Measurements from ENCODE around the gene BAG5.
"Not testable (repeated sequence)": the region's sequence is repeated elsewhere in the genome, so short reads cannot be mapped to it uniquely, and the experiment has no call there.

BAG5 gene

GRCh38 chr14:103562429-103563225 is at the start of gene BAG5, which contains the start of gene COA8:
Gene BAG5 (minus strand): TSS chr14:103562657. CDS start chr14:103561164, 1,493 bp downstream.
Gene COA8 (plus strand): TSS chr14:103562960. CDS start chr14:103563002, 42 bp downstream.
- Histone ChIP-seq H3K4me3 (ENCODE audit: low read depth, low read length) (peak within 1 kb of the TSS; percentile 90), H3K9me3 (ENCODE audit: control insufficient read depth, insufficient read depth, low read length) (no peaks in the 10 kb centered on the region), H3K27me3 (ENCODE audit: control insufficient read depth, insufficient read depth, low read length) (no peaks in the 10 kb centered on the region), H3K4me1 (ENCODE audit: control insufficient read depth, insufficient read depth, low read length) (peaks cover 2% of the 10 kb centered on the region), H3K36me3 (ENCODE audit: control insufficient read depth, insufficient read depth, low read length) (peaks cover 6% of the 10 kb centered on the region), H3K9ac (ENCODE audit: low read depth, low read length) (peak within 1 kb of the TSS; percentile 83)

GRCh38 chr14:103611215-103611614 is 48.8 kb upstream of the BAG5 start:
- peaks cover 5% of the 10 kb centered on the region for H3K27me3 ChIP-seq (ENCODE audit: control insufficient read depth, insufficient read depth, low read length)
- H3K4me1 ChIP-seq (ENCODE audit: control insufficient read depth, insufficient read depth, low read length), result peaks cover 9% of the 10 kb centered on the region
- no peak overlapping the region for H3K9ac ChIP-seq (ENCODE audit: low read depth, low read length)
- no peaks in the 10 kb centered on the region for H3K36me3 ChIP-seq (ENCODE audit: control insufficient read depth, insufficient read depth, low read length)
- H3K4me3 ChIP-seq (ENCODE audit: low read depth, low read length), result no peak overlapping the region
- peaks cover 6% of the 10 kb centered on the region for H3K9me3 ChIP-seq (ENCODE audit: control insufficient read depth, insufficient read depth, low read length)

- H3K27me3 ChIP-seq (ENCODE audit: control insufficient read depth, insufficient read depth, low read length); H3K4me1 ChIP-seq (ENCODE audit: control insufficient read depth, insufficient read depth, low read length); H3K36me3 ChIP-seq (ENCODE audit: control insufficient read depth, insufficient read depth, low read length); H3K4me3 ChIP-seq (ENCODE audit: low read depth, low read length); H3K9ac ChIP-seq (ENCODE audit: low read depth, low read length); H3K9me3 ChIP-seq (ENCODE audit: control insufficient read depth, insufficient read depth, low read length): not testable (repeated sequence)
Observed at GRCh38 chr14:103609081-103609480, 46.6 kb upstream of the BAG5 start.

- H3K36me3 ChIP-seq (ENCODE audit: control insufficient read depth, insufficient read depth, low read length), result no peaks in the 10 kb centered on the region
- peaks cover 9% of the 10 kb centered on the region for H3K4me1 ChIP-seq (ENCODE audit: control insufficient read depth, insufficient read depth, low read length)
- H3K27me3 ChIP-seq (ENCODE audit: control insufficient read depth, insufficient read depth, low read length), result peaks cover 5% of the 10 kb centered on the region
- peaks cover 6% of the 10 kb centered on the region for H3K9me3 ChIP-seq (ENCODE audit: control insufficient read depth, insufficient read depth, low read length)
- H3K4me3 ChIP-seq (ENCODE audit: low read depth, low read length), result no peak overlapping the region
- H3K9ac ChIP-seq (ENCODE audit: low read depth, low read length), result no peak overlapping the region
Observed at GRCh38 chr14:103607822-103608221, 45.4 kb upstream of the BAG5 start.

- H3K36me3 ChIP-seq (ENCODE audit: control insufficient read depth, insufficient read depth, low read length), result no peaks in the 10 kb centered on the region
- no peak overlapping the region for H3K9ac ChIP-seq (ENCODE audit: low read depth, low read length)
- H3K27me3 ChIP-seq (ENCODE audit: control insufficient read depth, insufficient read depth, low read length), result peaks cover 5% of the 10 kb centered on the region
- peaks cover 9% of the 10 kb centered on the region for H3K4me1 ChIP-seq (ENCODE audit: control insufficient read depth, insufficient read depth, low read length)
- peak overlapping the region; percentile 11 for H3K4me3 ChIP-seq (ENCODE audit: low read depth, low read length)
- peaks cover 6% of the 10 kb centered on the region for H3K9me3 ChIP-seq (ENCODE audit: control insufficient read depth, insufficient read depth, low read length)
Observed at GRCh38 chr14:103606963-103607668, 44.7 kb upstream of the BAG5 start.

- no peak overlapping the region for H3K4me3 ChIP-seq (ENCODE audit: low read depth, low read length)
- H3K9ac ChIP-seq (ENCODE audit: low read depth, low read length), result no peak overlapping the region
- no peaks in the 10 kb centered on the region for H3K9me3 ChIP-seq (ENCODE audit: control insufficient read depth, insufficient read depth, low read length)
- H3K4me1 ChIP-seq (ENCODE audit: control insufficient read depth, insufficient read depth, low read length), result peaks cover 9% of the 10 kb centered on the region
- H3K27me3 ChIP-seq (ENCODE audit: control insufficient read depth, insufficient read depth, low read length), result peaks cover 5% of the 10 kb centered on the region
- H3K36me3 ChIP-seq (ENCODE audit: control insufficient read depth, insufficient read depth, low read length), result no peaks in the 10 kb centered on the region
Observed at GRCh38 chr14:103604620-103605019, 42.2 kb upstream of the BAG5 start.

- H3K27me3 ChIP-seq (ENCODE audit: control insufficient read depth, insufficient read depth, low read length), result no peaks in the 10 kb centered on the region
- no peaks in the 10 kb centered on the region for H3K4me1 ChIP-seq (ENCODE audit: control insufficient read depth, insufficient read depth, low read length)
- H3K9ac ChIP-seq (ENCODE audit: low read depth, low read length), result no peak overlapping the region
- no peak overlapping the region for H3K4me3 ChIP-seq (ENCODE audit: low read depth, low read length)
- no peaks in the 10 kb centered on the region for H3K9me3 ChIP-seq (ENCODE audit: control insufficient read depth, insufficient read depth, low read length)
- H3K36me3 ChIP-seq (ENCODE audit: control insufficient read depth, insufficient read depth, low read length), result no peaks in the 10 kb centered on the region
Observed at GRCh38 chr14:103600503-103600902, 38.0 kb upstream of the BAG5 start.

- H3K4me3 ChIP-seq (ENCODE audit: low read depth, low read length), result no peak overlapping the region
- H3K9me3 ChIP-seq (ENCODE audit: control insufficient read depth, insufficient read depth, low read length), result no peaks in the 10 kb centered on the region
- no peaks in the 10 kb centered on the region for H3K36me3 ChIP-seq (ENCODE audit: control insufficient read depth, insufficient read depth, low read length)
- no peaks in the 10 kb centered on the region for H3K4me1 ChIP-seq (ENCODE audit: control insufficient read depth, insufficient read depth, low read length)
- H3K9ac ChIP-seq (ENCODE audit: low read depth, low read length), result no peak overlapping the region
- no peaks in the 10 kb centered on the region for H3K27me3 ChIP-seq (ENCODE audit: control insufficient read depth, insufficient read depth, low read length)
Observed at GRCh38 chr14:103597623-103598377, 35.3 kb upstream of the BAG5 start.

- Histone ChIP-seq H3K4me1 (ENCODE audit: control insufficient read depth, insufficient read depth, low read length) (no peaks in the 10 kb centered on the region), H3K36me3 (ENCODE audit: control insufficient read depth, insufficient read depth, low read length) (peaks cover 6% of the 10 kb centered on the region), H3K9me3 (ENCODE audit: control insufficient read depth, insufficient read depth, low read length) (no peaks in the 10 kb centered on the region), H3K27me3 (ENCODE audit: control insufficient read depth, insufficient read depth, low read length) (no peaks in the 10 kb centered on the region), H3K9ac (ENCODE audit: low read depth, low read length) (no peak overlapping the region), H3K4me3 (ENCODE audit: low read depth, low read length) (no peak overlapping the region)
Observed at GRCh38 chr14:103594265-103594664, 31.8 kb upstream of the BAG5 start.

- no peak overlapping the region for H3K9ac ChIP-seq (ENCODE audit: low read depth, low read length)
- H3K27me3 ChIP-seq (ENCODE audit: control insufficient read depth, insufficient read depth, low read length), result no peaks in the 10 kb centered on the region
- H3K9me3 ChIP-seq (ENCODE audit: control insufficient read depth, insufficient read depth, low read length), result no peaks in the 10 kb centered on the region
- H3K36me3 ChIP-seq (ENCODE audit: control insufficient read depth, insufficient read depth, low read length), result peaks cover 6% of the 10 kb centered on the region
- no peaks in the 10 kb centered on the region for H3K4me1 ChIP-seq (ENCODE audit: control insufficient read depth, insufficient read depth, low read length)
- no peak overlapping the region for H3K4me3 ChIP-seq (ENCODE audit: low read depth, low read length)
Observed at GRCh38 chr14:103593577-103593976, 31.1 kb upstream of the BAG5 start.

- Histone ChIP-seq H3K4me1 (ENCODE audit: control insufficient read depth, insufficient read depth, low read length) (no peaks in the 10 kb centered on the region), H3K9ac (ENCODE audit: low read depth, low read length) (no peak overlapping the region), H3K9me3 (ENCODE audit: control insufficient read depth, insufficient read depth, low read length) (no peaks in the 10 kb centered on the region), H3K27me3 (ENCODE audit: control insufficient read depth, insufficient read depth, low read length) (no peaks in the 10 kb centered on the region), H3K4me3 (ENCODE audit: low read depth, low read length) (no peak overlapping the region), H3K36me3 (ENCODE audit: control insufficient read depth, insufficient read depth, low read length) (no peaks in the 10 kb centered on the region)
Observed at GRCh38 chr14:103584326-103584915, 22.0 kb upstream of the BAG5 start.
